ENCODE results near the gene SYTL3. TPM values are rescaled to one million over a fixed set of nuclear protein-coding genes. Genes with fewer than 3 reads are reported as not detected.

The SYTL3 gene
- total and polyA plus RNA-seq, 10 of the 15 experiments (the other 5 are each of a cell fraction or from before 2014, with no cell fraction given) = 3.3 to 12.1 (median 6.9) TPM

- ChIA-PET CTCF (interaction anchor here (0.7 to 6.8 kb wide), 8 partner anchors 15 to 404 kb away, joined by 3 to 88 read pairs (median 12); no protein-coding TSS in a partner anchor), POLR2A (interaction anchor here (0.6 kb wide), 1 partner anchor 391 kb away, joined by 4 read pairs; no protein-coding TSS in a partner anchor), SMC1A (ENCODE audit: uncharacterized antibody, unreplicated experiment) (interaction anchor here (0.6 to 4.7 kb wide), 10 partner anchors 58 to 390 kb away, joined by 3 to 15 read pairs (median 4); no protein-coding TSS in a partner anchor), RAD21 (ENCODE audit: unreplicated experiment) (interaction anchor here (1.3 to 3.4 kb wide), 3 partner anchors 84 to 389 kb away, joined by 12 to 35 read pairs (median 15); no protein-coding TSS in a partner anchor)
- ATAC-seq = no peak
- no peak for DNase-seq (ENCODE audit: low read depth, low spot score)
- no TSS peak for BruUV-seq (replicated peaks)
- Histone ChIP-seq H3K36me3 (ENCODE audit: control insufficient read depth in 2 of 2, insufficient read depth in 2 of 2, low read length in 1 of 2) (peaks cover 6 to 13% of the 10 kb centered on the region in 2 experiments; a peak in 3 of 4 replicates), H3K4me3 (no peak overlapping the region), H3K9ac (ENCODE audit: control insufficient read depth, insufficient read depth, low read length) (no peak overlapping the region), H3K27ac (ENCODE audit: control insufficient read depth, insufficient read depth) (no peak overlapping the region), H3K4me2 (ENCODE audit: control insufficient read depth, insufficient read depth) (no peak overlapping the region), H3K27me3 (replicated peaks in 1 of 2; ENCODE audit: control insufficient read depth in 2 of 2, insufficient read depth in 2 of 2, low read length in 1 of 2) (no peaks in the 10 kb centered on the region), H3K4me1 (ENCODE audit: control insufficient read depth, insufficient read depth, low read length) (no peaks in the 10 kb centered on the region), H2AFZ (ENCODE audit: control insufficient read depth, low read depth, low read length) (no peak overlapping the region), H3K79me2 (ENCODE audit: control insufficient read depth, insufficient read depth, low read length) (no peaks in the 10 kb centered on the region), H3K9me3 (replicated peaks; ENCODE audit: control insufficient read depth, insufficient read depth, low read length) (no peaks in the 10 kb centered on the region), H4K20me1 (ENCODE audit: control insufficient read depth, insufficient read depth) (no peaks in the 10 kb centered on the region)
- no peak for TF ChIP-seq MXI1 (IDR thresholded peaks at IDR 0.05; ENCODE audit: low read depth, low read length)
- no peak for TF ChIP-seq KDM1A (IDR thresholded peaks at IDR 0.05; ENCODE audit: borderline replicate concordance)
- TF ChIP-seq REST (IDR thresholded peaks at IDR 0.05; ENCODE audit: low read depth, low read length) = no peak
- no peak for TF ChIP-seq MLLT1 (IDR thresholded peaks at IDR 0.05)
- TF ChIP-seq E4F1 (IDR thresholded peaks at IDR 0.05; ENCODE audit: borderline replicate concordance, partially characterized antibody) = no peak
- TF ChIP-seq PKNOX1 (IDR thresholded peaks at IDR 0.05) = no peak
- TF ChIP-seq NR2C2 (IDR thresholded peaks at IDR 0.05; ENCODE audit: borderline replicate concordance, control insufficient read depth, insufficient read length, low read depth) = no peak
- no peak for TF ChIP-seq ESRRA (IDR thresholded peaks at IDR 0.05; ENCODE audit: low read length)
- no peak for FAIRE-seq
- WGBS (ENCODE audit: insufficient coverage, insufficient replicate concordance, low lambda C conversion rate, missing lambda C conversion rate) = 96% methylated on average over 15 of the region's 15 CpGs
- intact Hi-C loops (cut with micrococcal nuclease; ENCODE audit: unreplicated experiment) = no loop called here
- in situ Hi-C loops (cut with MboI) = loop anchor here (5.0 kb wide), 1 partner anchor 376 kb away; no protein-coding TSS in a partner anchor
Measured at GRCh38 chr6:158603261-158604047, 46.4 kb upstream of the SYTL3 start.

Measured in GM12878 (cell line).